ENCODE data around the gene ZNF511.

DNA sequence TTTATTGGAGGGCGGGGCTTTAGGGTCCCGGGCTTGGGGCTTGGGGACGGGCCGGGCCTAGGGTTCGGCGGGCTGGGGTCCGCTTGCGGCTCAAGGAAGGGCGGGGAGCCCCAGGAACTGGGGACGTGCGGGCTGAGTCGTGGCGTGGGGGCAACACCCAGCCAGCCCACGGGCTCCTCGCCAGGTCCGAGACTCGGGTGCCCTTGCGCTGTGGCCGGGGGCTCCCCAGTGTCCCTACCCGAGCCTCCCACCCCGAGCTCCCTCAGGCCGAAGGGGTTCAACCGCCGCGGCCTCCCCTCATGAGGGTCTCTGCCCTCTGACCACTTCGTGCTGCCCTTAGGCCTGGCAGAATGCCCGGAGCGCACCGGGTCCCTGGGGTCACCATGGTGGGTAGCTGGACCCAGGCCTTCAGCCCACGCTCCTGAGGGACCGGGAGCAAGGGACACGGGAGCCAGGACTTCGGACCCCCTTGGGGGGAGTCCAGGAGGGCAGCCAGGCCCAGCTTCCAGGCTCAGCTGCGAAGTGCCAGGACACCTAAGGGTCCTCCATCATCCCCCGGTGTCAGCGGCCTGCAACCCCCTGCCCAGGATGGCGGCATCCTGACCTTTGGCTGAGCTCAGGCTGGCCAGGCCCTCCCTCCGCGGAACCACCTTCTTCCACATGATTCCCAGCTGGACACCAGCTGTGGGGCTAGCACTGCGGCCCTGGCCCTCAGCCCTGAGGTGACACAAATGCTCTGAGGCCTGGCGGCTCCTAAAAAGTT, 49.6 kb downstream of the ZNF511 start:
- TF ChIP-seq POLR2AphosphoS5 (IDR thresholded peaks at IDR 0.05) = no peak
- TF ChIP-seq CTCF (IDR thresholded peaks at IDR 0.05 in 8 of 11, conservative IDR thresholded peaks at IDR 0.05 in 3 of 11) = no peak
- TF ChIP-seq POLR2A (IDR thresholded peaks at IDR 0.05) = no peak
